DMS153 treated with DMSO at 0.1 percent for 48 hours (cell line): ENCODE results near the gene ATE1.

Experiments
- DNase-seq: peaks from one replicate; lab custom pipeline; 2025; ENCODE audit not compliant: unreplicated experiment; lab: John Stamatoyannopoulos, UW

The ATE1 gene

DNA sequence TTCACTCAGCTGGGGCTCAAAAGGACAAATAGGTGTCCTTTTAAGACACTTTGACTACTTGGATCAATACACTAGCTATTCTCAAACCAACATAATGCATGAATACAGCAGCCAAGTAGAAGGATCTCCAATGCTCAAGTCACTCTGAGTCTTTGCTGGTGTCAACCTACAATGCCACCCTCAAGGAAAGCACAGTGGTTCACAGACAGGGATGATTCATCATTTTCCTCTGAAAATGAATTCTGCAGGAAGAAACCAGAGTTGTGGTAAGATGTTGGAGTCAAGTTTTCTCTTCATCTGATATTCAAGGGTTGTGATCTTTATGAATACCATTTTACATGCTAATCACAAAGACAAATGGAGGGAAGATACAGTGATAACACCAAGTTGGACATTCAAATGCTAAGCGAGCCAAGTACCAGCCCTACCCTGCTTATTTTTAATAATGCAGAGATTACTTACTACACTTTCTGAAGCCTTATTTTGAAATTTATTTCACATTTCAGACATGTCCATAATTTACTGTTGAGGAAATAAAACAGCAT, 186.5 kb downstream of the ATE1 start:
- DNase-seq, result no peak

DNA sequence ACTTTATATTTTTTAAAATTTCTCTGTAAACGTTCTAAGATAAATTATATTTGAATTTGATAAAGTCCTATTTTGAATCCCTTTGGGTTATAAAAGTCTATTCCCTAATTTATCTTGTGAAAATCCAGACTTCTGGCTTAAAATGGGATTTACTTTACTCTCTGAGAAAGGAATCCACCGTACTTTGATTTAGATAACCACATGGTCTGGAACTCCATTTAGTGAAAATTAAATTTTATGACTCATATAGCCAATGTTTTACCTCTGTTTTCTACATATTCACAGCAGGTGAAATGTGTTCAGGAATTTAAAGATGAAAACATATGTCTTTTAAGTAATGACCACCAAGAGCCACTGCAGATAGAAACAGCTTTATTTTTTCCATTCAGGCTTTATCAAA, 187.8 kb downstream of the ATE1 start:
- no peak for DNase-seq

DNA sequence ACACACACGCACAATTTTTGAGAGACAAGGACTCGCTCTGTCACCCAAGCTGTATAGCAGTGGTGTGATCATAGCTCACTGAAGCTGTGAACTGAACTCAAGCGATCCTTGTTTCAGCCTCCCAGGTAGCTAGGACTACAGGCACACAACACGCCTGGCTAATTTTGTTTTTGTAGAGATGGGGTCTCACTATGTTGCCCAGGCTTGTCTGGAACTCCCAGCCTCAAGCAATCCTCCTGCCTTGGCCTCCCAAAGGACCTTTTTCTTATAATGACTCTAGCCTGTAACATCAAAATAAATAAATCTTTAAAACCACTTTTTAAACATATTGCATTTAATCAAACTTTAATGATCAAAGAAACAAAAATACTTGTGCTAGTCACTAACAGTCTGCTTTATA, 188.7 kb downstream of the ATE1 start:
- DNase-seq, result no peak

DNA sequence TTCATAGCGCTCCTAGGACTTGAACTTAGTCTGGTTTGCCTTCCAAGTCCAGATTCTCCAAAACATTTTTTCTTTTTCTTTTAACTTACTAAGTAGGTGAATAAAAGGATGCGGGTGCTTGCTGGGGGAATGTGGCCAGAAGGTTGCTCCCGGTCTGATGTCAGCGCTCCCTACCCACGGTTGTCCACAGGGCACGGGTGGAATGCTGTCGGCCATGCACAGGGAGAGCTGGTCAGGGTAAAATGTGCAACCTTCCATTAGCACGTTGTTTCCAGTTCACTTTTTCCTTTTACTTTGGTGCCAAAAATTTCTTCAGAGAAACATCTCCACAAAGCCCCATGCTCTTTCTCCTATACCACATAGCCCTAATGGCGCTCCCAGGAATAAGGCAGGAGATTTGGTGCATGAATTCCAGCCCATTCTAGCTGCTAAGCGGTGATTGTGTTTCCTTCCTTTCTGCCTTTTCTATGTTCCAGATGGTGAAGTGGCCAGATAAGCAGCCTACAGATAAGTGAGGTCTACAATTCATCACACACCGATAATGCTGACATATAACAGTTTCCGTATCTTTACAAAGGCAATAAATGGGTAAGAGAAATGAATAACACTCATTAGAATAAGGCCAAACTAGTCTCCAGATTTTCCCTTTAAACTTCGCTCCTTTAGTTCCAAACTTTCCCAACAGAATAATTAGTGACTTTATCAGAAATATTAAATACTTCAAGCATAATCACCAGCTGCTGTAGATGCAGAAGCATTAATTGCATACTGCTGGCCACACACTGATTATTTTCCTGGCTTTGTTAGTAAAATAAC, 191.3 kb downstream of the ATE1 start:
- no peak for DNase-seq

DNA sequence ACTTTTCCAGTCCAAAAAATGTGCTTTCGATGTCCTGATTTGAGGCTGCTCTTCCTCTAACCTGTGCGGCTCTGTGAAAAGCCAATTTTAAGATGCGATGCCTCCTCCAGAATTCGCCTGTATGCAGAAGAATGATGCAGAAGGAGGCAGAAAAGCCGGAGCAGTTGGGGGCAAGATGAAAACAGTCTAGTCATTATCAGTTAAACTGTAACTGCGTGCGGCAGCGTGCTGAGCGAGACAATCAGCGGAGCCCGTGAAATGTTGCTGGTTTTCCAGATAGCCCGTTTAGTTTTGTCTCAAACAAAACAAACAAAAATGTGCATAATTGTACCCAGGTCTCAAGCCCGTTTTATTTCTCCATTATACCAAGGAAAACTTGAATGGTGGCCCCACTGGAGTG, 192.6 kb downstream of the ATE1 start:
- DNase-seq, result no peak

DNA sequence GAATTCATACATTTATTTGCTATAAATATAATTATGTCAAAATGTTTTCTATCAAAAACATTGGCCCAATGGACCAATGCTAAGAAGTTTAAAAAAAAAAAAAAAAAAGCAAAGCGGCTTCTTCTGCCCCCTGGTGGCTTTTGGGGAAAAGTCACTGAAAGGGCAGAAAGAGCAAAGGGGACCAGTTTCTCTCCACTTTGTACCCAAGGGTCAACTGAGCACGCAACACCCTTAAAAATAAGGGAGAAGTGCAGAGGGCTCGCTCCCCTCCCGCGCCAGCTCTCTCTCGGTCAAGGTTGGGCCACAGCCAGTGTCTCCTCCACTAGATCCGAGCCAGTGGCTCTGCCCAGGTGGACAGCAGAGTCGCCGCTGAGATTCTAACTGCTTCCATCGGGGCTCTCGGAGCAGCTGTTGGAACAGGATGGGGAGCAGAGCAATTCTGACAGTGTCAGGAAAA, 193.2 kb downstream of the ATE1 start:
- no peak for DNase-seq

DNA sequence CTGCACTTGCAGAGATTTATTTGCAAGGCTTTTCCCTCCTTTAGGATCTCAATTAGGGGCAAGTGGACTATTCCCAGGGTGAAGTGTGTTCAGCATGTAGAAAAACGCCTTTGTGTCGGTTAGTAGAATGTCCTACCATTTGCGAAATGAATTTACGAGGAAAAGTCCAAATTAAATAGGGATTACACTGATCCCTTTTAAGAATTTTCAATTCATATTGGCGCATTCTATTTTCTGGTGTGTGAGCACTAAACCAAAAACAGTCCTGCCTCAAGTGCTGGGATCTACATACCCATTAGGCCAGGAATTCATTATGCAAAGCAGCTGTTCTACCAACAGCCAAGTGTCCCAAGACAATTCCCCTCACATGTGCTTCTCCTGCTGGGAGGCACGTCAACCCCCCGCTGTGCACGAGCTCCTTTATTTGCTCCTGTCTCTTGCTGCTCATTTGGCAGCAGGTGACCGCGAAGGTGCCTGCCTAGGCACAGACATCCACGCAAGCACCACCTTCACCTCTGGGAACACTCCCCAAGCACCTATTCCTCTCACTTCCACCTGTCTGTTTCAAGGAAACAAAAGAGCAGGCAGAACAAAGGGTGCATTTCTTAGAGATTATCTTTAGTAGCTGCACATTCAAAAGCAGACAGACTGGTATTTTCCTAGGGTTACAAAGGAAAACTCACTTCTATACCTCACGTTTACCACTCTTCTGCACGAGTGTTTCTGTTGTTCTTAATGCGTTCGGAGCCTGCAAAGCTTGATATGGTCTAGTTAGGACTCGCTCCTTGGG, 195.0 kb downstream of the ATE1 start:
- no peak for DNase-seq

DNA sequence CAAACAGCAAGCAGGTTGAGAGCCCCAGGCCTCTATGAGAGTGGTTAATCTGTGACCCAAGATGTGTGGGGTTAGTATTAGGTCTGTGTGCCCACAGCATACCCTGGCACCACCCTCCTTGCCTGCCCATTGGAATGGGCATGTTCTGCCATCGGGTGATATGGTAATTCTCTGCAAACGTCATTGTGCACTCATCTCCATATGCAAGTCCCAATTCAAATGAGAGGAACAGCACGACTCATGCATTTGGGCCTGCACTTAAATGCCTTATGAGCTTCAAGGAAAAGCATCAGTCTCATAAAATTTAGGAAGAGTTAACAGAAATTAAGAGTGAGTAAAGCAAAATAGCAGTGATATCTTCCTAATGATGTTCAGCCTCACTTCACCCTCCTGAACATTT, 195.7 kb downstream of the ATE1 start:
- no peak for DNase-seq

DNA sequence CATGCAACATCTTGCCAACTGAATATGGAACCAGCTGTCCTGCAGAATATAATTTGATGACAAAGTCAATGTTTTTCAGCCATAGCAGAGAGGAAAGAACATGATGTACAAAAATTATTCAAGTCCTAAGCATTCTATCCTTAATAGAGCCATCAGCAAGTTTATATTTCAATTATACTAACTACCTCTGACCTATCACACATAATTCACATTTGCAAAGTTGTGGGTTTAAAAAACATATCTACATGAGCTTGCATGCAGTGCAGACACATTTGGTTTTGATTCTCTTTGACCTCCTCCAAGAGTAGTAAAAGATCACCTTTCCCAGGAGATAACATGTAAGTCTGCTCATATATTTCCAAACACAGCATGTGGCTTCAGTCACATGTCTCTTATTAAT, 203.5 kb downstream of the ATE1 start:
- DNase-seq, result no peak

DNA sequence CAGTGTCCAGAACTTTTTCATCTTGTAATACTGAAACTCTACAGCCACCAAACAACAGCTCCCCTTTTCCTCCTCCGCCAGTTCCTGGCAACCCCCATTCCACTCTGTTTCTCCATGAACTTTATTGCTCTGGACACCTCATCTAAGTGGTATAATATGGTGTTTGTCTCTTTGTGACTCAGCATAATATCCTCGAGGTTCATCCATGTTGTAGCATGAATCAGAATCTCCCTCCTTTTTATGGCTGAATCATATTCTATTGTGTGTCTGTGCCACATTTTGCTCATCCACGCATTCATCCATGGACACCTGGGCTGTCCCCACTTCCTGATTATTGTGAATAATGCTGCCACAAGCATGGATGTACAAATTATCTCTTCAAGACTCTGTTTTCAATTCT, 205.2 kb downstream of the ATE1 start:
- no peak for DNase-seq

DNA sequence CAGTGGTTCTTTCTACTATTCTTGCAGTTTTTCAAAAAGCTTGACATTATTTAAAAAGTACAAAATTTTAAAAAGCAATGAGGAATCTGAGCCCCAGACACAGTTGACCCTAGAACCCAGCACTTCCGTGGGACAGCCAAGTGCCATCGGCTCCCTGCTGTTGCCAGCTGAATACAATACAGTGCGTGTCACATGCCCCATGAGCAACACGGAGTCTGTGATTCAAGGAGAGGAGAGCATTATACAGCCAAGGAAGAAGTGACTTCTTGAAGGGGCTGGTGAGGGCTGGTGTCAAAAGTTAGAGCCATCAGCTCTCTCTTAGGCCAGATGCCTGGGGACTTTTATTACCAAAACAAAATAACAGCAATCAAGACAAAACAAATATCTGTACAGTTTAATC, 206.6 kb downstream of the ATE1 start:
- no peak for DNase-seq

DNA sequence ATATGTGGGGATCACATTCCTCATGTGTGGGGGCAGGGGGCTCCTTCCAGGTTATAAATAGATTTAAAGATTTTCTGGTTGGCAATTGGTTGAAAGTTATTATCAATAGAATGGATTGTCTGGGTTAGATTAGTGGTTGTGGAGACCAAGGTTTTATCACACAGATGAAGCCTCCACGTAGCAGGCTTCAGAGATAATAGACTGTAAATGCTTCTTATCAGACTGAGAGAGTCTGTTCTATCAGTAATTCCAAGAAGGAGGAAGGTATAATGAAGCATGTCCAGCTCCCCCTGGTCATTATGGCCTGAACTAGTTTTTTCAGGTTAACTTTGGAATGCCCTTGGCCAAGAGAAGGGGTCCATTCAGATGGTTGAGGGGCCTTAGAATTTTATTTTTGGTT, 211.9 kb downstream of the ATE1 start:
- DNase-seq, result no peak

DNA sequence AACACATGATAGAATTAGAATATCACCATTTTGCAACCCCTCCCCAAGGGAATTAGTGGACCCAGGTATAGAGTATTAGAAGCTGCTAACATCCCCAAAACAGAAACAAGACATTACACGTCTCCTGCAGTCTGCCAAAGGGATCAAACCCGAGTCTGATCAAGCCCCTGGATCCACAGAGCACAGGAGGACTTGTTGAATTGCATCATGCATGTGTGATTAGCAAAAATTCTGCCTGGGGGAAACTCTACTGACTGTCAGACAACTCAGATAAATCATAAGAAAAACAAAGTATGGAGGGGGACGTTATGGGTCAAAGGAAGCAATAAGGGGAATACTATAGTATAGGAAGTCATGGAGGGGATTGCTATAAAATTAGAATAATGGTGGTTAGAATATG, 212.8 kb downstream of the ATE1 start:
- no peak for DNase-seq

DNA sequence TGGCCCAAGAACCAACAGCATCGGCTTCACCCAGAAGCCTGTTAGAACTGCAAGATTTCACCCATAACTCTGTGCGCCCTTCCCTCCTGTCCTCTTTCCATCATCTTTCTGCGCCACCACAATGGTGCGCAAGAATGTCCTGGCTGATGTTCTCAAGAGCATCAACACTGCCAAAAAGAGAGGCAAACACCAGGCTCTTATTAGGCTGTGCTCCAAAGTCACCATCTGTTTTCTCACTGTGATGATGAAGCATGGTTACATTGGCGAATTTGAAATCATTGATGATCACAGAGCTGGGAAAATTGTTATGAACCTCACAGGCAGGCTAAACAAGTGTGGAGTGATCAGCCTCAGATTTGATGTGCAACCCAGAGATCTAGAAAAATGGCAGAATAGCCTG, 214.3 kb downstream of the ATE1 start:
- DNase-seq, result no peak

DNA sequence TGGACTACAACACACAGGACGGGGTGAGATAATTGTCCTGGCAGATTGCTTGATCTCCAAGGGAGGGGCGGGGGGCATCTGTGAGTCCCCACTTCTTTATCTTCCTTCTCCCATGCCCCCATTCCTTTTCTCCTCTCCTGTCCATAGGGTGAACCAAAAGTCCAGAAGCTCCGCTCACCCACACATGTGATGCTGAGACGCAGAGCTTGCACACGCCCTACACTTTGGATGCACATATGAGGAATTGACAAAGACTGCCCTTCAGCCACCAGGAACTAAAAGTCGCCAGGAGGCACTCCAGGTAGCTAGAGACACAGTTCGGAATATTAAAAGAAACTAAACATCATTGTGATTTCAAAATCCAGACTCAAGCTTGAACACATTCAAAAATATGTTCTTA, 216.9 kb downstream of the ATE1 start:
- no peak for DNase-seq

DNA sequence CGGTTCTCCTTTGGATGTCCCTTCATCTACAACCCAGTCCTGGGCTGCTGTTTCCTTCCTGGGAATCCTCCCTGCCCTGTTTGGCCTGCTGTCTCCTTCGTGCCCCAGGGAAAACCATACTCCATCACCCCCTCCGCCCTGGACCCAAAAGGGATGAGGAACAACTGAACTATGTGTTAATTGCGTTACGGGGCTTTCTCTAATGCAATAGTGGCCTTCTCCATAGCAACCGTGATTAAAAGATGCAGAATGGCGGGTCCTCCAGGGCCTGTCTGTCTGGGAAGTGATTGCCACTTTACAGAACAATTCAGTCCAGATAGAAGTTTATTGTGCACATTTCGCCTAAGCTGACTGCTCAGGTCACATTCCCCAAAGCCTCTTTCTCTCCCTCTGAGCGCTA, 217.6 kb downstream of the ATE1 start:
- DNase-seq, result no peak

DNA sequence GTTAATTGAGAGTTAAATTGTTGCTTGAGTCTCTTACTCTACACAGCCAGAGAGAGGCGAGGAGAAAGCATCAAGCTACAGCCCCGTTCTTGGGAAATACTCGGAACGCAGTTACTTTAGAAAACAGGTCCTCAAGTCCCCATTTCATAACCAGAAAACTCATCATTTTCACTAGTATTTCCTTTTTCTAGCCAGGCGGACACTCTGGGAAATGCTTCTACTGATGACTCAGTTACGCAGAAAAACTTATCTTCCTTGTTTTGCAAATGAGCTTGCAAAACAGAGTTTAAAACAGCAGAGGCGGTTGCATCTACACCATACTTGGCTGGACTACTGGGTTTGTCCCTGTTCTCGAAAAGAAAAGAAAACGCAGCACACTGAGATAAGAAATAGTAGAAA, 218.2 kb downstream of the ATE1 start:
- no peak for DNase-seq

DNA sequence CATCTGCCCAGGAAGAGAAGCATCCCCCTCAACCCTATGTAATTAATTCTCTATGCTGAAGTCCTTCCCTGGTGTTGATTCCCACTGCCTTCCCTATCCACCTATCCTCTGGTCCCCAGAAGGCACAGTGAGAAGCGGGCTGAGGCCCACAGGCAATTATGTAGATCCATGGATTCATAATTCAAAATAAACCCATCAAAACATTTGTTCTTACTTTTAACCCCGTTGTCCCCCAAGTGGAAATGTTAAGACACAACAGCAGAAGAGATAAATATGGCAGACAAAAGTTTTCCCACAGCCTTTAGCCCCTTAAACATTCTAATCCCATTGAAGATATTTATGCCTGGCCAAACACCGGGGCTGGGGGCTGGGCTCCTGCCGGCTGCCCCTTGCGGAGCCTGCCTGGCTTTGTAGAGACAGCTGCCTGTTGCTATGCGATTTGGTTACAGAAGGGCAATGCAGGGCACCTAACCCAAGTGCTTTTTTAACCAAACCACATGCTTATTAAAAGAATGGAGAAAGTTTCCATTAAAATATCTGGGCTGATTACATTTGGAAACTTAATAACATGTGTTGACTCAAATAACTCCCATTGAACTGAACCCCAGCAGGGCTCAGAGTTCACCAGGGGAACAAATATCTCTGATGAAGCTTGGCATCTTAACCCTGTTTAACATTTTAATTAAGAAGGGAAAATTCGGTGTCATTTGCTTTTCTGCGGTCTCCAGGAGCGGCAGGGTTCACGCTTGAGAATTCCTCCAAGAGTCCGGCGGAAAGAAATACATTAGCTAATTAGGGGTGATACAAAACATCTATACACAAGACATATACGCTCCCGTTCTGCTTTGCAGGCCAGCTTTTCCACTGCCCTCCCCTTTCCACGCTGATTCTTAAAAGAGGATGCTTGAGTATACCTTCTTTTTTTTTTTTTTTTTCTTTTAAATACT, 218.8 kb downstream of the ATE1 start:
- no peak for DNase-seq

DNA sequence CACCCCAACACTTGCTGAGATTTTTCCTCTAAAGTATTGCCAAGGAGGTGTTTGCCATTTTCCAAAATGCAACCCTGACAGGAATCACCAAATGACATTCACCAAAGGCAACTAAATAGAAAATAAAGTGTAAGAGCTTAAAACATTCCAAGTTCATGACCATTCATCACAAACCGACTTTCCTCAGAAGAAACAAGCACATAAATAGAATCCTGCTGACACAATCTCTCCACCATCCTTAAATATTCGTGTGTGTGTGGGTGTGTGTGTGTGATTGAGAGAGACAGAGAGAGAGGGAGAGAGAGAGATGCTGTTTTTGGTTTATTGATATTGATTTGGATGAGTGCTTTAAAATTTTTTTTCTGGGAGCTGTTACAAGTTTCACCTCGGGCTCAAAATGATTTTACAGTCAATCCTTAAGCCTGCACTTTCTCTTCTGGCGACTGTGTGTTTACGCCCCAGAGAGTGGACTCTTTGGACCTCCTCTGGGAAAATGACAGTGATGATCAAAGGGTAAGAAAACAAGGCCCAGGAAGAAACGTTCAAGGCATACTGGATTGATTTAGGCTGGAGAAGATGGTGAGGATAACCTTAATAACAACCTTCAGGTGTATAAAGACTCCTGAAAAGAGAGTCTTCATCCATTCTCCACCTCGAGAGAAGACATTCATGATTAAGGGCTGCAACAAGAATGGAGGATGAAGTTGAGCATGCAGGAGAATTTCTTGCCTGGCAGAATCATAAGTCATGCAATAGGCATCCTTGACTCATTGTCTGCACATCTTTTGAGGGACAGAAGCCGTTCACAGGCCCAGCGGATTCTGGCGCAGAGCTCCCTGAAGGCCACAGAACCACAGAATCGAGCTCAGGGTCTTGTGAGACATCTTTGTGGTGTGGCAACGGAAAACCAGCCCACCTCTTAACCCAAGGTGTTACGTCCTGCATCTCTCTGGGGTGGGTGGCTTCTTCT, 225.2 kb downstream of the ATE1 start:
- DNase-seq, result no peak

DNA sequence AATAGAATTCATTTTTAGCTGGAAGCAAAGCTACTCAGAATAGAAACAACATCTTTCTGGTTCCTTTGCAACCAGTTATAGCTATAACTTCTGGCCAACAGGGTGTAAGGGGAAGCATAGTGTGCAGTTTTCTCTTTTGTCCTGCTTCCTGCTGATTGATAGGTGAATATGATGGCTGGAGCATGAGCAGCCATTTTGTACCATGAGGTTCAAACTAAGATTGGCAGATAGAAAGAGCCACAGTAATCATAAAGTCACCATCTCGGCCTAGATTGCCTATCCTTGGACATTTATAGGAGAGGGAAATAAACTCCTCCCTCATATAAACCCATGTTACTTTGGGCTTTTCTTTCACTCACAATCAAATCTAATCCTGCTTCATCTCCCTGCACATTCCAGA, 227.4 kb downstream of the ATE1 start:
- DNase-seq, result no peak
